ENCODE results near the gene FIGN. TPM values are rescaled to one million over a fixed set of nuclear protein-coding genes. Genes with fewer than 3 reads are reported as not detected.

FIGN gene
- total RNA-seq, 1 experiment from 2014 or later = 2.1 TPM

DNA sequence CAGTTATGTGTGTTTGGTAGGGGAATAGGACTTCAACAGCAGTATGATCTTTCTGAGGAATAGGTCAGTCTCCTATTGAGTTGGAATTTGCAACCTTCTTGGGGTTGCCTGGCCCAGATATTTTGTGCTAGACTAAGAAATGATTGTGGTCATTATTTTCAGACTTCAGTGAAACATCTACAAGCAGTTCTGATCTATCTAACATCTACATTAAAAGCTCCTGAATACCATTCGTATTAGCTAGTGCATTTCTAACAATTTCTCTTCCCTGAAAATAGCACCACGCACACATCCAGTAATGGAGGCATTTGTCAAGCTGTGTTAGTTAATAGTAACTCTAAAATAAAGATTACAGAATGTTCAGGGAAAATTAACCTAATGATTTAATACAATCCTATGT, 179.3 kb downstream of the FIGN start:
- in situ Hi-C loops (cut with HindIII; ENCODE audit: low pct_unique_long_range_greater_than_20kb, low sequenced_read_pairs) = no loop called here
- no peak for DNase-seq (ENCODE audit: low read depth)

DNA sequence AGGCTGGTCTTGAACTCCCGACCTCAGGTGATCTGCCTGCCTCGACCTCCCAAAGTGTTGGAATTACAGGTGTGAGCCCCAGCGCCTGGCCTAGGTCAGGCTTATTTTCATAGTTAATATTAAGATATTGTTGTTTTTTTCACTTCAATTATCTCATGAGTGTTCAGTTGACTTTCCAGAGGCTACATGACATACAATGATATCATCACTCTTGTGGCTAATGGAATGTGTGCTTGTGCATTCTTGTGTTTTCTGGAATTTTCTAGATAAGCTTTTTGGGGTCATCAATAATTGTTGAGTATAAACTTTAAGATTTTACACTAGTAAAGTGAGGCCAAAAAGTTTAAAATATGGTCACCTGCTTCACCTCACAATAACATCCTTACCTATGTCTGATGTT, 180.9 kb downstream of the FIGN start:
- DNase-seq (ENCODE audit: low read depth) = no peak
- in situ Hi-C loops (cut with HindIII; ENCODE audit: low pct_unique_long_range_greater_than_20kb, low sequenced_read_pairs) = no loop called here

DNA sequence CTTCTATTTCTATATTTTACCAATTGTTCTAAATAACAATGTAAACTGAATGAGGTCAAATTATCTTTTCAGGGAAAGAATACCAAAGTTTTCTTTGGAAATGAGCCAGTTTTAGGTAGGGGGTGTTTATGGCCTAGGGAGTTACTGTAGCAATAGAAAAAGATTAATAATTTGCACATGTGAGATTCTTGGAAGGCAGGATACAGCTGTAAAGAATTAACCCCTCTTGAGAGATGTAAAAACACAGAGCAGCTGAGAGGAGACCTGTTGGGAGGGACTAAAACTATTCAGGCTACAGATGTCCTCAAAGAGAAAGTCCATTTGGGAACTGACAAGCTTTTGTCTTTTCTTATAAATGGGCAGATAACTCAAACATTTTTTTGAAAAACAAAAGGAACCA, 182.2 kb downstream of the FIGN start:
- in situ Hi-C loops (cut with HindIII; ENCODE audit: low pct_unique_long_range_greater_than_20kb, low sequenced_read_pairs) = no loop called here
- DNase-seq (ENCODE audit: low read depth) = peak; percentile 9

DNA sequence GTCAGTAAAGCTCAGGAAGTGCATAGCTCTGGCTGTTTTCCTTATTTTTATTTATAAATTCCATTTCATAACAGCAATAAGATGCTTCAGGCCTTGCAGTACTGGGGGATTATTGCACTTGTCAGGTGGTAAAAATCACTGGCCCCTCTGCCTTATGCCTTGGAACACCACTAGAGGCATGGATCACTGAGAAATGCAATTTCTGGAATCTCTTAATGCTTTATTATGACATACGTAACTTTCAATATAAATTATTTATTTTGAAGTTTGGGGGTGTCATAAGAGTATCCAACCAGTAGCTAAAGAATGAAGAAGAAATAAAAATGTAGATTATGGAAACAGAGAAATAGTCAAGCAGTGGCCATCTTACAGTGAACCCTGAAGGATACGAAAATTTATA, 183.1 kb downstream of the FIGN start:
- in situ Hi-C loops (cut with HindIII; ENCODE audit: low pct_unique_long_range_greater_than_20kb, low sequenced_read_pairs) = no loop called here

DNA sequence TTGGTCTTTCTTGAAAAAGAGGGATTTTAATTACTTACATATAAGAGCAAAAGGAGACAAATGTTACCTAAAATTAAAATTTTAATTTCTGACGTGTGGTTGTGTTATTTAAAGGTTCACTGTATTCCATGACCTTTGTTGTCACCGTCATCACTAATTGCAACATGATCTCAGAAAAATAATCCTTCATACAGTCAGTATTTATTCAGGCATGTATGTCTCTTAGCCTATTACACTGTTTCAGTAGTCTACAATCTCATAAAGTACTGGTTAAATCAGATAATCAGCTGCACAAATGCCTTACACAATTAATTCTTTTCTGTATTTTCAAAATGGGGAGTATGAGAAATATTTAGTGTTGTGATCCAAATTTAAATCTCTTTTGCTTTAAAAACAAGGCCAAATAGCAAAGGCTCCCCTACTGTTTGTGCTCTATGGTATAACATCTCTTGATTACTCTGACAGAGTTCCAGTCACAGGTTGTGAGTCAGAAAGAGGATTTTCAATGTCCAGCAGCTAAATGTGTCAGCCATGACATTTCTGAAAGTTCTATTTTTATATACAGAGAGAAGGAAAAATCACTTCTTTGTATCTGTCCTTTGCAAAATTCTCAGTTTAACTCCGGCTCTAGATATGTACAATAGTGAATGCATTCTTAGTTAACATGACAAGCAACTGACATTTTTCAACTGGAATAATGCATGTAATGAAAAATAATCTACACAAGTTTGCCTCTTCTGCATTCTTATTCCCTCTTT, 184.0 kb downstream of the FIGN start:
- in situ Hi-C loops (cut with HindIII; ENCODE audit: low pct_unique_long_range_greater_than_20kb, low sequenced_read_pairs) = no loop called here

More for the DNA sequence above, 183.1 kb downstream of the FIGN start:
- DNase-seq (ENCODE audit: low read depth) = no peak

DNA sequence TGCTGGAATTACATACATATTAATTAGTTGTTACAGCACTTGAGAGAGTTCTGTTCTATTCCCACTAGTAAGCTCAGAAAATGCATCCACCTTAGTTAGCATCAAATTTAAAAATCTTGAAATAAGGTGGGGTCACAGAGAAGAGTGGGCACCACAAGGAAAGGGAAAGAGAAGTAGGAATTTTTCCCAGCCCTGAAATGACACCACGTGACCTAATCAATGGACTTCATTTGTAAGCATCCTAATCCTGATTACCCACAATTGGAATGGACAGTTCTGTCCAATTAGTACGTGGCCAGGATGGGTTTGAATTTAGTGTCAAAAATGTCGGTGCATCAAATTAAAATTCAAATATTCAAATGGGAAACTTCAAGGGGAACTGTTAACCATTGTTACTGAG, 186.8 kb downstream of the FIGN start:
- in situ Hi-C loops (cut with HindIII; ENCODE audit: low pct_unique_long_range_greater_than_20kb, low sequenced_read_pairs) = no loop called here

More for the DNA sequence above, 184.0 kb downstream of the FIGN start:
- no peak for DNase-seq (ENCODE audit: low read depth)

More for the DNA sequence above, 186.8 kb downstream of the FIGN start:
- no peak for DNase-seq (ENCODE audit: low read depth)

Measured in Caki2 (cell line).